Trophoblast cell (in vitro differentiated cells and primary cell): ENCODE results near the gene MESP1.

Source experiments
- DNase-seq, 2 donors: peaks; one replicate each; pipeline ENCODE4 v3.0.0-alpha.2; 2016
- H2AFZ ChIP-seq: 2 replicates; pipeline ENCODE4 v1.6.1; 2013; ENCODE audit warnings: low read length, moderate library complexity, mild to moderate bottlenecking; ENCODE audit not compliant: insufficient read depth, poor library complexity
- H2AK5ac ChIP-seq: 2 replicates; pipeline ENCODE4 v1.6.1; 2013; ENCODE audit warnings: mild to moderate bottlenecking, low read length
- H2BK120ac ChIP-seq: 2 replicates; pipeline ENCODE4 v1.6.1; 2013; ENCODE audit warnings: low read length, mild to moderate bottlenecking, moderate library complexity; ENCODE audit not compliant: insufficient read depth, poor library complexity
- H2BK12ac ChIP-seq: 2 replicates; pipeline ENCODE4 v1.6.1; 2013; ENCODE audit warnings: mild to moderate bottlenecking, low read length, moderate library complexity
- H2BK5ac ChIP-seq: 2 replicates; pipeline ENCODE4 v1.6.1; 2013; ENCODE audit warnings: low read length, low read depth, moderate library complexity, mild to moderate bottlenecking; ENCODE audit not compliant: poor library complexity
- H3K14ac ChIP-seq: 2 replicates; pipeline ENCODE4 v1.6.1; 2013; ENCODE audit warnings: mild to moderate bottlenecking, low read length
- H3K18ac ChIP-seq: 2 replicates; pipeline ENCODE4 v1.6.1; 2013; ENCODE audit warnings: mild to moderate bottlenecking, low read length
- H3K23ac ChIP-seq: 2 replicates; pipeline ENCODE4 v1.6.1; 2013; ENCODE audit warnings: low read length
- H3K27ac ChIP-seq: 2 replicates; pipeline ENCODE4 v1.5.1; 2013; ENCODE audit warnings: low read depth, mild to moderate bottlenecking, inconsistent platforms, low read length, moderate library complexity
- H3K27me3 ChIP-seq: 2 replicates; pipeline ENCODE4 v1.6.1; 2013; ENCODE audit warnings: inconsistent platforms, mild to moderate bottlenecking, low read length, moderate library complexity; ENCODE audit not compliant: insufficient read depth
- H3K36me3 ChIP-seq, 2 experiments: 1 replicate in 1 of 2; 2 replicates in 1 of 2; pipeline ENCODE4 v1.6.1; 2013; ENCODE audit warnings: low read length in 2 of 2, mild to moderate bottlenecking in 2 of 2, moderate library complexity in 1 of 2; ENCODE audit not compliant: insufficient read depth in 2 of 2, control insufficient read depth in 1 of 2
- H3K4ac ChIP-seq: 2 replicates; pipeline ENCODE4 v1.6.1; 2013; ENCODE audit warnings: low read depth, mild to moderate bottlenecking, low read length, moderate library complexity
- H3K4me1 ChIP-seq, 2 experiments: 1 replicate in 1 of 2; 2 replicates in 1 of 2; pipeline ENCODE4 v1.6.1; 2013; ENCODE audit warnings: low read length in 2 of 2, mild to moderate bottlenecking in 2 of 2, moderate library complexity in 1 of 2; ENCODE audit not compliant: insufficient read depth in 2 of 2, control insufficient read depth in 1 of 2
- H3K4me2 ChIP-seq: 2 replicates; pipeline ENCODE4 v1.6.1; 2013; ENCODE audit warnings: inconsistent platforms, mild to moderate bottlenecking, low read length, moderate library complexity
- H3K4me3 ChIP-seq: 2 replicates; pipeline ENCODE4 v1.5.1; 2013; ENCODE audit warnings: mild to moderate bottlenecking, low read depth, low read length, inconsistent platforms
- H3K79me1 ChIP-seq: one replicate; pipeline ENCODE4 v1.6.1; 2013; ENCODE audit warnings: low read length
- H3K79me2 ChIP-seq: 2 replicates; pipeline ENCODE4 v1.6.1; 2013; ENCODE audit warnings: low read length, mild to moderate bottlenecking; ENCODE audit not compliant: control insufficient read depth, insufficient read depth, poor library complexity
- H3K9ac ChIP-seq: 2 replicates; pipeline ENCODE4 v1.6.1; 2013; ENCODE audit warnings: mild to moderate bottlenecking, low read length
- H3K9me3 ChIP-seq: 2 replicates; pipeline ENCODE4 v1.6.1; 2013; ENCODE audit warnings: low read depth, mild to moderate bottlenecking, control low read depth, inconsistent platforms, low read length; ENCODE audit not compliant: insufficient read depth
- H4K12ac ChIP-seq: 2 replicates; pipeline ENCODE4 v1.6.1; 2013; ENCODE audit warnings: low read depth, mild to moderate bottlenecking, low read length, moderate library complexity
- H4K8ac ChIP-seq: 2 replicates; pipeline ENCODE4 v1.6.1; 2013; ENCODE audit warnings: low read depth, mild to moderate bottlenecking, low read length, moderate library complexity
- H4K91ac ChIP-seq: one replicate; pipeline ENCODE4 v1.6.1; 2013; ENCODE audit warnings: low read depth, mild to moderate bottlenecking, low read length, moderate library complexity
- WGBS: extraction: QIAGEN DNeasy Blood & Tissue Kit; methylation state at CpG from one replicate; pipeline ENCODE4 v1.1.7; 2013; ENCODE audit warnings: missing lambda C conversion rate; ENCODE audit not compliant: insufficient read length, insufficient coverage; ENCODE audit errors: extremely low coverage; 5-methylcytosine and 5-hydroxymethylcytosine counted together

MESP1 gene

GRCh38 chr15:89795996-89796395 is 44.9 kb upstream of the MESP1 start:
- no peaks in the 10 kb centered on the region for H3K4me1 ChIP-seq
- H3K79me1 ChIP-seq: no peaks in the 10 kb centered on the region
- no peak overlapping the region for H2BK12ac ChIP-seq
- no peak overlapping the region for H2AFZ ChIP-seq
- H3K27ac ChIP-seq: no peak overlapping the region
- peaks cover 2% of the 10 kb centered on the region for H3K9me3 ChIP-seq
- no peak overlapping the region for H3K18ac ChIP-seq
- no peak overlapping the region for H3K23ac ChIP-seq
- no peak overlapping the region for H4K12ac ChIP-seq
- no peaks in the 10 kb centered on the region for H3K79me2 ChIP-seq
- no peak overlapping the region for H4K8ac ChIP-seq
- H3K4ac ChIP-seq: no peak overlapping the region
- H3K4me2 ChIP-seq: no peak overlapping the region
- no peak overlapping the region for H3K14ac ChIP-seq
- no peak overlapping the region for H3K4me3 ChIP-seq
- no peak for DNase-seq
- H2BK120ac ChIP-seq: no peak overlapping the region
- H3K9ac ChIP-seq: no peak overlapping the region
- no peaks in the 10 kb centered on the region for H3K27me3 ChIP-seq
- no peak overlapping the region for H4K91ac ChIP-seq
- no peaks in the 10 kb centered on the region for H3K36me3 ChIP-seq
- no peak overlapping the region for H2AK5ac ChIP-seq
- H2BK5ac ChIP-seq: no peak overlapping the region

DNA sequence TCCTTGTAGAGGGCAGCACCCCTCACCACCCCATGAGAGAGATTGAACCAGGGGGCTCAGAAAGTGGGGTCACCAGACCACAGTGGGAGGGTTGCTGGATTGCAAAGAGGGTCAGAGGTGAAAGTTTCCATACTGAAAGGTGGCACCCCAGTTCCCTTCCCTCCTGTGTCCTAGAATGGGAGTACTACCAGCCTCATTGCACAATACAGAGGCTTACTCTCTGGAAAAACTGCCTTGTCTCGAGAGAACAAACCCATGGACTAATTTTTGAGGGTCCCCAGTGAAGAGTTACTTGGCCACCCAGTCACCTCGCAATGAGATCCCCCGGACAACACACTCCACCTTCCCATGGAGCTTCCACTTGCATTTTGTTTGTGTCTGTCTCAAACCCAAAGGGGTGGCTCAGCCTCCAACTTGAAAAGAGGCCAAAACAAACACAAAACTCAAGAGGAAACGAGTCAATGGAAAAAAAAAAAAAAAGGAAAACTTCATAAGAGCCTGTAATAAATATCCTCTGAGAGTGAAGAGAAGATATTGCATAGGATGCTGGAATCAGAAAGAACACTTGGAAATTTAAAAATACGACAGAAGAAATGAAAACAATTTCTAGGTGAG is 43.7 kb upstream of the MESP1 start:
- Histone ChIP-seq H3K9ac (no peak overlapping the region), H3K4me3 (no peak overlapping the region), H3K4me1 (no peaks in the 10 kb centered on the region), H3K4ac (no peak overlapping the region), H2BK12ac (no peak overlapping the region), H3K27ac (no peak overlapping the region), H3K9me3 (peaks cover 6% of the 10 kb centered on the region), H4K91ac (no peak overlapping the region), H3K4me2 (no peak overlapping the region), H2BK120ac (no peak overlapping the region), H3K14ac (no peak overlapping the region), H3K27me3 (no peaks in the 10 kb centered on the region), H4K8ac (no peak overlapping the region), H2AFZ (no peak overlapping the region), H3K36me3 (no peaks in the 10 kb centered on the region), H3K79me1 (no peaks in the 10 kb centered on the region), H2BK5ac (no peak overlapping the region), H3K79me2 (no peaks in the 10 kb centered on the region), H4K12ac (no peak overlapping the region), H3K23ac (no peak overlapping the region), H3K18ac (no peak overlapping the region), H2AK5ac (no peak overlapping the region)
- WGBS: no CpG with 5 or more reads among the region's 5 CpGs
- DNase-seq: no peak

DNA sequence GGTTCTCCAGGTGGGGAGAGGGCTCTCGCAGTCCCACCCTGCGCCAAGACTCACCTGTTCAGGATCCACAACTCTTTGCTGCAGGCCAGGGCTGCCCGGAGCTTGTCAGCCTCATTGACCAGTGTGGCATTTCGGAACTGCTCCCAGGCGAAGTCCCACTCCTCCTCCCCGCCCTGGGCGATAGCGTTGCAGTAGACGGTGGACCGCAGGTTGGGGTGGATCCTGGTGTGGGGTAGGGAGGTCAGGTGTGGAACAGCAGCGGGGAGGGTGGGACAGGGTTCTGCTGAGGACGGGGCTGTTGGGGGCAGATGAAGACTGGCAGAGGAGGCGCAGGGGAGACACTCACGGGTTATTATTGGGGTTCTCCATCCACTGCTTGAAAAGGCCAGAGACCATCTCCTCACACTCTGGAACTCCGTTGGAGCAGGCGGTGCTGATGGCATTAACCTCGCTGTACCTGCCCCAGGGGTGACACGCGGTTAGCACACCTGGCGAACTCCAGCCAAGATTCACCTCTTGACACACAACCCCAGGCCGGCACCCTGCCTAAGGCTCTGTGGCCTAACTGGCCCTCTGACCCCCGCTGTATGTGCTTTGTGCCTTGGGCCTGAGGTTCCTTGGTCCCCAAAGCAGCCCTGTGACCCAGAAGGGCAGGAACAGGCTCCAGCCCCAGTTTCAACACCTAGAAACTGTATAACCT is 41.2 kb upstream of the MESP1 start:
- WGBS: no CpG with 5 or more reads among the region's 22 CpGs
- no peak for DNase-seq
- Histone ChIP-seq H4K8ac (no peak overlapping the region), H3K79me1 (no peaks in the 10 kb centered on the region), H3K9me3 (peaks cover 4% of the 10 kb centered on the region), H2BK5ac (no peak overlapping the region), H3K4me2 (no peak overlapping the region), H2AK5ac (no peak overlapping the region), H4K12ac (no peak overlapping the region), H3K9ac (no peak overlapping the region), H3K18ac (no peak overlapping the region), H3K36me3 (no peaks in the 10 kb centered on the region), H3K79me2 (no peaks in the 10 kb centered on the region), H2BK120ac (no peak overlapping the region), H4K91ac (no peak overlapping the region), H2BK12ac (no peak overlapping the region), H3K27me3 (no peaks in the 10 kb centered on the region), H3K4ac (no peak overlapping the region), H3K27ac (no peak overlapping the region), H3K4me1 (no peaks in the 10 kb centered on the region), H3K23ac (no peak overlapping the region), H2AFZ (no peak overlapping the region), H3K4me3 (no peak overlapping the region), H3K14ac (no peak overlapping the region)

- no peak overlapping the region for H4K12ac ChIP-seq
- H3K79me1 ChIP-seq: no peaks in the 10 kb centered on the region
- DNase-seq: peak in 1 of 2 donors; percentile 5
- no peak overlapping the region for H2AFZ ChIP-seq
- no peak overlapping the region for H3K18ac ChIP-seq
- no peak overlapping the region for H2BK120ac ChIP-seq
- no peak overlapping the region for H3K27ac ChIP-seq
- H3K79me2 ChIP-seq: no peaks in the 10 kb centered on the region
- no peak overlapping the region for H3K9ac ChIP-seq
- H2BK5ac ChIP-seq: no peak overlapping the region
- no peaks in the 10 kb centered on the region for H3K27me3 ChIP-seq
- no peak overlapping the region for H3K23ac ChIP-seq
- no peaks in the 10 kb centered on the region for H3K36me3 ChIP-seq
- H4K8ac ChIP-seq: no peak overlapping the region
- no peak overlapping the region for H2BK12ac ChIP-seq
- no peak overlapping the region for H2AK5ac ChIP-seq
- no peak overlapping the region for H4K91ac ChIP-seq
- peaks cover 4% of the 10 kb centered on the region for H3K9me3 ChIP-seq
- H3K14ac ChIP-seq: no peak overlapping the region
- H3K4me3 ChIP-seq: no peak overlapping the region
- no CpG with 5 or more reads among the region's 16 CpGs for WGBS
- no peaks in the 10 kb centered on the region for H3K4me1 ChIP-seq
- H3K4ac ChIP-seq: no peak overlapping the region
- H3K4me2 ChIP-seq: no peak overlapping the region
Measured at GRCh38 chr15:89790661-89791060, 39.6 kb upstream of the MESP1 start.
